PC-3 (cell line): ENCODE results near the gene SSBP2.

Experiments
- EZH2 ChIP-seq: fragments of 300-600 bp; sonication (generic); IDR thresholded peaks from one replicate; pipeline ENCODE4 v1.6.1; 2017; ENCODE audit warnings: antibody characterized with exemption, mild to moderate bottlenecking, low read length; ENCODE audit not compliant: unreplicated experiment
- TF ChIP-seq, protein P1 (sequence below): fragments of 300-600 bp; sonication (generic); conservative IDR thresholded peaks from 2 replicates; pipeline ENCODE4 v1.5.1; 2017; ENCODE audit warnings: antibody characterized with exemption, low read depth, mild to moderate bottlenecking, low read length

DNA sequence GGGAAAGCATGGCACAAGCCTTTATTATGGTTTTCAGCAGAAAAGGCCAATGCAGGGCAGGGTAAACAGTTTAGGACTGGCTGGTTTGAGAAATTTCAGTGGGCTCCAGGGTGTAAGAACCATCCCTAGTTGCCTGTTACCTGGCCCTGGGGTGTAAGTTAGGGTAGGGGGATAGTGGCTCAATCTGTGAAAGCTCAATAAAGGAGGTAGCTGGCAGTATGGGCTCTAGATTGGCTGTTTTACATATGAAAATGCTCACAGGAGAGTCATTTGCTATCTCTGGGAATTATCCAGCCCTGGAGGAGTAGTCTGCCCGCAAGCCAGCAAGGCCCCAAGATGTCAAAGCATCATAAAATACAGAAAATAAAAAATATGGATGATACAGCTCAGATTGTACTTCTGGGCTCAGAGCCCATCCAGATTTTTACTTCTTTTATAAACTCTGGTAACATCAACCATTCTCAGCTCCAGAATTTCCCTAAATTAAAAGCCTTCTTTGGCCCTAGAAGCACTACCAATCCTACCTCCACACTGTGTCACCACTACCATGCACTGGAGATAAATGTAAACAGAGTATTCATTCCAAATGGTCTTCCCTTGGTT is 31.1 kb downstream of the SSBP2 start:
- TF ChIP-seq, protein P1, sequence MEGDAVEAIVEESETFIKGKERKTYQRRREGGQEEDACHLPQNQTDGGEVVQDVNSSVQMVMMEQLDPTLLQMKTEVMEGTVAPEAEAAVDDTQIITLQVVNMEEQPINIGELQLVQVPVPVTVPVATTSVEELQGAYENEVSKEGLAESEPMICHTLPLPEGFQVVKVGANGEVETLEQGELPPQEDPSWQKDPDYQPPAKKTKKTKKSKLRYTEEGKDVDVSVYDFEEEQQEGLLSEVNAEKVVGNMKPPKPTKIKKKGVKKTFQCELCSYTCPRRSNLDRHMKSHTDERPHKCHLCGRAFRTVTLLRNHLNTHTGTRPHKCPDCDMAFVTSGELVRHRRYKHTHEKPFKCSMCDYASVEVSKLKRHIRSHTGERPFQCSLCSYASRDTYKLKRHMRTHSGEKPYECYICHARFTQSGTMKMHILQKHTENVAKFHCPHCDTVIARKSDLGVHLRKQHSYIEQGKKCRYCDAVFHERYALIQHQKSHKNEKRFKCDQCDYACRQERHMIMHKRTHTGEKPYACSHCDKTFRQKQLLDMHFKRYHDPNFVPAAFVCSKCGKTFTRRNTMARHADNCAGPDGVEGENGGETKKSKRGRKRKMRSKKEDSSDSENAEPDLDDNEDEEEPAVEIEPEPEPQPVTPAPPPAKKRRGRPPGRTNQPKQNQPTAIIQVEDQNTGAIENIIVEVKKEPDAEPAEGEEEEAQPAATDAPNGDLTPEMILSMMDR, result no peak
- TF ChIP-seq EZH2, result no peak
